Caco-2 (cell line): ENCODE results near the gene FBF1. TPM values are rescaled to one million over a fixed set of nuclear protein-coding genes. Genes with fewer than 3 reads are reported as not detected.
A peak's percentile ranks its signal among the peaks of the same experiment; 100 is the strongest.
"Not testable (repeated sequence)": the region's sequence is repeated elsewhere in the genome, so short reads cannot be mapped to it uniquely, and the experiment has no call there.

ENCODE experiments used
- BruUV-seq: library from RNA; stranded (reverse); fragments of 400-500 nt; replicated peaks from 2 replicates; lab custom pipeline; 2021; lab: Mats Ljungman, UMichigan
- CTCF ChIA-PET: fragments of 300-600 bp; sonication (Branson Sonifier 250); formaldehyde crosslinking; loops from one replicate; lab custom pipeline; 2022; ENCODE audit warnings: antibody characterized with exemption; lab: Charles Lee
- POLR2A ChIA-PET: fragments of 300-600 bp; sonication (Branson Sonifier 250); formaldehyde crosslinking; loops from one replicate; lab custom pipeline; 2022; ENCODE audit warnings: antibody characterized with exemption; lab: Charles Lee
- DNase-seq, 2 experiments: peaks; one replicate each; pipeline versions ENCODE4 v3.0.0 to v3.0.0-alpha.2; 2020 to 2022
- H3K27me3 ChIP-seq: replicated peaks from 2 replicates; pipeline ENCODE4 v1.6.0; 2011; ENCODE audit warnings: low read length; ENCODE audit not compliant: control insufficient read depth, insufficient read depth
- H3K36me3 ChIP-seq: 2 replicates; pipeline ENCODE4 v1.5.1; 2011; ENCODE audit warnings: low read length; ENCODE audit not compliant: control insufficient read depth, insufficient read depth
- H3K4me1 ChIP-seq: fragments of 250-450 bp; sonication (Bioruptor Pico); 2 replicates; pipeline ENCODE4 v1.5.1; 2020; ENCODE audit warnings: mild to moderate bottlenecking
- H3K4me3 ChIP-seq: 2 replicates; pipeline ENCODE4 v1.5.1; 2011; ENCODE audit warnings: low read depth, mild to moderate bottlenecking, control low read depth, low read length
- H3K9me3 ChIP-seq: fragments of 250-450 bp; sonication (Bioruptor Pico); 2 replicates; pipeline ENCODE4 v1.5.1; 2020; ENCODE audit warnings: mild to moderate bottlenecking, moderate library complexity
- H3K27ac Mint-ChIP-seq: one replicate; pipeline ENCODE4 v1.8.0; 2022; ENCODE audit warnings: mixed read lengths; ENCODE audit not compliant: unreplicated experiment
- H3K27me3 Mint-ChIP-seq: one replicate; pipeline ENCODE4 v1.8.0; 2022; ENCODE audit warnings: mixed read lengths; ENCODE audit not compliant: insufficient read depth, unreplicated experiment
- H3K36me3 Mint-ChIP-seq: one replicate; pipeline ENCODE4 v1.8.0; 2022; ENCODE audit warnings: mild to moderate bottlenecking, mixed read lengths; ENCODE audit not compliant: insufficient read depth, unreplicated experiment
- H3K4me1 Mint-ChIP-seq: one replicate; pipeline ENCODE4 v1.8.0; 2022; ENCODE audit warnings: low read depth, mixed read lengths; ENCODE audit not compliant: unreplicated experiment
- H3K4me3 Mint-ChIP-seq: one replicate; pipeline ENCODE4 v1.8.0; 2022; ENCODE audit warnings: mild to moderate bottlenecking, moderate library complexity, mixed read lengths; ENCODE audit not compliant: unreplicated experiment
- H3K9me3 Mint-ChIP-seq: one replicate; pipeline ENCODE4 v1.8.0; 2022; ENCODE audit warnings: mixed read lengths; ENCODE audit not compliant: unreplicated experiment
- intact Hi-C: fragments of 100-400 bp; cut with micrococcal nuclease; formaldehyde crosslinking; loops from one replicate; pipeline ENCODE4 v1.10.0; 2022; ENCODE audit not compliant: unreplicated experiment
- total RNA-seq: library from RNA; stranded (reverse); gene quantifications from 2 replicates; pipeline ENCODE4 v1.2.3, GENCODE V29; 2022
- TF ChIP-seq, protein P1 (sequence below), 2 experiments: fragments of 200-600 bp in 1 of 2; IDR thresholded peaks; 1 replicate in 1 of 2; 2 replicates in 1 of 2; pipeline versions ENCODE4 v1.5.1 to v1.8.0; 2011 to 2022; ENCODE audit warnings: antibody characterized with exemption in 1 of 2, control low read depth in 1 of 2, inconsistent platforms in 1 of 2, low read depth in 1 of 2, low read length in 1 of 2, mild to moderate bottlenecking in 1 of 2, moderate library complexity in 1 of 2; ENCODE audit not compliant: insufficient read depth in 1 of 2, severe bottlenecking in 1 of 2, unreplicated experiment in 1 of 2

FBF1 gene
- total RNA-seq, 1 experiment from 2014 or later: 14.1 TPM

DNA sequence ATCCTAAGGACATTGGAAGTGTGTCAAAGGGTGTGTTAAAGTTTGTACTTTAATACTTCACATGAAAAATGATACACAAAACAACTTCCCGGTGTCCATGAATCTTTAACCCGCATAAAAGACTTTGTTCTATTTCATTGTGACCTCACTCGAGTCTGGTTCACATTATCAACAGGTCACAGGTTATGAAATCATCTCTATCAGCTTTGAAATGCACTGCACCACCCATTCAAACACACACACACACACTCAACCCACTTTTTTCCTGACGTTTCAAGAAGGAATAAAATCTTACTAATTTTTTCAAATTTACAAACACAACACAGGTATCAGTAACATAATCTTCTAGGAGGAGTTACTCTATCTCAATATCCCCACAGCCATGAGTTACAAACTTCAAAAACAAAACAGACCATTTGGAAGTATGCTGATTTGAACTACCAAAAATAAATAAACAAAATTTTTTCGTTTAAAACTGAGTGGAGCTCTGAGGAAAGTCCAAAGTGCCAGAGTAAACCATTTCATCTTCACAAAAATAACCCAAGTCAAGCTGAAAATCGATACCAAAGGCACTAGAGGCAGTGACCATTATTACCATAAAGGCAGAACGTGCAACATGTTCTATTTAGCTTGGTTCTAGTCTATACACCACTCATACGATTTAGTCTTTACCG lies 35.5 kb upstream of the FBF1 start:
- POLR2A ChIA-PET: no interaction called here
- TSS peak; percentile 9 for BruUV-seq

DNA sequence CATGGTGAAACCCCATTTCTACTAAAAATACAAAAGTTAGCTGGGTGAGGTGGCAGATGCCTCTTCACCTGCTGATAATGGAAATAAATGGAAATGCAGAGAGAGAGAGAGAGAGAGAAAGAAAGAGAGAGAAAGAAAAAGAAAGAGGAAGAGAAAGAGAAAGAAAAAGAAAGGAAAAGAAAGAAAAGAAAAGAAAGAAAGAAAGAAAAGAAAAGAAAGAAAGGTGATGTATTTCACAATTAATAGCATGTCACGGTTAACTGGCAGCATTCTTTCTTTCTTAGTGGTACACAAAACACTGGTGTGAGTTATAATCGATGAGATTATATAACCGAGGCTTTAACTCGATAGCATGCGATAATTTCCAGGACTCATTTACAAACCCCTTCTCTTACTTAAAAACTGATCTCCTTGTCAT lies 34.9 kb upstream of the FBF1 start:
- TF ChIP-seq, protein P1, sequence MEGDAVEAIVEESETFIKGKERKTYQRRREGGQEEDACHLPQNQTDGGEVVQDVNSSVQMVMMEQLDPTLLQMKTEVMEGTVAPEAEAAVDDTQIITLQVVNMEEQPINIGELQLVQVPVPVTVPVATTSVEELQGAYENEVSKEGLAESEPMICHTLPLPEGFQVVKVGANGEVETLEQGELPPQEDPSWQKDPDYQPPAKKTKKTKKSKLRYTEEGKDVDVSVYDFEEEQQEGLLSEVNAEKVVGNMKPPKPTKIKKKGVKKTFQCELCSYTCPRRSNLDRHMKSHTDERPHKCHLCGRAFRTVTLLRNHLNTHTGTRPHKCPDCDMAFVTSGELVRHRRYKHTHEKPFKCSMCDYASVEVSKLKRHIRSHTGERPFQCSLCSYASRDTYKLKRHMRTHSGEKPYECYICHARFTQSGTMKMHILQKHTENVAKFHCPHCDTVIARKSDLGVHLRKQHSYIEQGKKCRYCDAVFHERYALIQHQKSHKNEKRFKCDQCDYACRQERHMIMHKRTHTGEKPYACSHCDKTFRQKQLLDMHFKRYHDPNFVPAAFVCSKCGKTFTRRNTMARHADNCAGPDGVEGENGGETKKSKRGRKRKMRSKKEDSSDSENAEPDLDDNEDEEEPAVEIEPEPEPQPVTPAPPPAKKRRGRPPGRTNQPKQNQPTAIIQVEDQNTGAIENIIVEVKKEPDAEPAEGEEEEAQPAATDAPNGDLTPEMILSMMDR (IDR thresholded peaks at IDR 0.05; ENCODE audit: insufficient read depth in 1 of 2, low read depth in 1 of 2, low read length in 1 of 2, severe bottlenecking in 1 of 2, unreplicated experiment in 1 of 2): no peak
- H3K4me1 ChIP-seq: peaks cover 28% of the 10 kb centered on the region
- no peak for DNase-seq
- Mint-ChIP-seq H3K27ac (peak overlapping the region; percentile 40), H3K4me3 (peak overlapping the region; percentile 38), H3K27me3 (no peaks in the 10 kb centered on the region), H3K36me3 (peaks cover 68% of the 10 kb centered on the region), H3K4me1 (peaks cover 22% of the 10 kb centered on the region), H3K9me3 (no peaks in the 10 kb centered on the region)
- intact Hi-C loops: loop anchor here (10.0 kb wide), 1 partner anchor 191 kb away; the partner anchor contains the start of gene UNK
- no peaks in the 10 kb centered on the region for H3K27me3 ChIP-seq
- no peaks in the 10 kb centered on the region for H3K9me3 ChIP-seq
- POLR2A ChIA-PET: no interaction called here
- H3K36me3 ChIP-seq: no peaks in the 10 kb centered on the region; the same call in 1 of the 2 replicates
- CTCF ChIA-PET: no interaction called here
- no peak overlapping the region for H3K4me3 ChIP-seq
- no TSS peak for BruUV-seq

More for the DNA sequence above, 35.5 kb upstream of the FBF1 start:
- Mint-ChIP-seq H3K27me3 (no peaks in the 10 kb centered on the region), H3K36me3 (peaks cover 63% of the 10 kb centered on the region), H3K4me1 (peaks cover 28% of the 10 kb centered on the region), H3K27ac (peak overlapping the region; percentile 40), H3K9me3 (no peaks in the 10 kb centered on the region), H3K4me3 (peak overlapping the region; percentile 38)
- TF ChIP-seq, protein P1 (IDR thresholded peaks at IDR 0.05; ENCODE audit: insufficient read depth in 1 of 2, low read depth in 1 of 2, low read length in 1 of 2, severe bottlenecking in 1 of 2, unreplicated experiment in 1 of 2): no peak
- Histone ChIP-seq H3K9me3 (no peaks in the 10 kb centered on the region), H3K4me3 (no peak overlapping the region), H3K27me3 (no peaks in the 10 kb centered on the region), H3K36me3 (no peaks in the 10 kb centered on the region; the same call in 1 of the 2 replicates), H3K4me1 (peaks cover 31% of the 10 kb centered on the region)
- DNase-seq: no peak
- intact Hi-C loops: loop anchor here (10.0 kb wide), 1 partner anchor 192 kb away; the partner anchor contains the start of gene UNK
- CTCF ChIA-PET: interaction anchor here (1.0 kb wide), 1 partner anchor 71 kb away, joined by 3 read pairs; the partner anchor contains the start of gene MRPL38

DNA sequence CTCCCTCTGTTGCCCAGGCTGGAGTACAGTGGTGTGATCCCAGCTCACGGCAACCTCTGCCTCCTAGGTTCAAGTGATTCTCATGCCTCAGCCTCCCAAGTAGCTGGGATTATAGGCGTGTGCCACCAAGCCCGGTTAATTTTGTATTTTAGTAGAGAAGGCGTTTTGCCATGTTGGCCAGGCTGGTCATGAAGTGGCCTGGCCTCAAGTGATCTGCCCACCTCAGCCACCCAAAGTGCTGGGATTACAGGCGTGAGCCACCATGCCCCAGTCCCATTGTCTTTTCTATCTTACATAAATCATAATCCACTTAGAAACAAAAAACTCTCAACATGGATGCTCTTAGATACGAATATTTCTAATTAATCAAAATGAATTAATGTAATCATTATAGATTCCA lies 34.3 kb upstream of the FBF1 start:
- BruUV-seq, CTCF ChIA-PET, POLR2A ChIA-PET, H3K27me3 ChIP-seq, H3K4me3 Mint-ChIP-seq, H3K36me3 ChIP-seq, H3K9me3 Mint-ChIP-seq, H3K4me3 ChIP-seq, H3K27ac Mint-ChIP-seq, DNase-seq, H3K9me3 ChIP-seq, H3K27me3 Mint-ChIP-seq: not testable (repeated sequence)
- Mint-ChIP-seq H3K4me1 (peaks cover 19% of the 10 kb centered on the region), H3K36me3 (peaks cover 74% of the 10 kb centered on the region)
- peaks cover 28% of the 10 kb centered on the region for H3K4me1 ChIP-seq
- intact Hi-C loops: loop anchor here (10.0 kb wide), 1 partner anchor 190 kb away; the partner anchor contains the start of gene UNK
